Sigmoid colon (tissue), 4 donors: Measurements from ENCODE around the gene ADGB.

Source experiments
- CTCF ChIP-seq, 4 experiments: fragments of 450-650 bp in 3 of 4; fragments of 200-600 bp in 1 of 4; IDR thresholded peaks; one replicate each; pipeline ENCODE4 v1.5.1; 2016 to 2019; ENCODE audit warnings: antibody characterized with exemption in 4 of 4, mild to moderate bottlenecking in 3 of 4, moderate library complexity in 2 of 4
- POLR2A ChIP-seq, 2 donors: fragments of 450-650 bp; IDR thresholded peaks; one replicate each; pipeline ENCODE4 v1.6.1; 2016; ENCODE audit warnings: antibody characterized with exemption in 2 of 2, mild to moderate bottlenecking in 2 of 2, moderate library complexity in 2 of 2
- POLR2AphosphoS5 ChIP-seq, 4 donors: sonication (generic); formaldehyde crosslinking; IDR thresholded peaks; one replicate each; pipeline ENCODE4 v1.6.1; 2017; ENCODE audit warnings: antibody characterized with exemption in 4 of 4

DNA sequence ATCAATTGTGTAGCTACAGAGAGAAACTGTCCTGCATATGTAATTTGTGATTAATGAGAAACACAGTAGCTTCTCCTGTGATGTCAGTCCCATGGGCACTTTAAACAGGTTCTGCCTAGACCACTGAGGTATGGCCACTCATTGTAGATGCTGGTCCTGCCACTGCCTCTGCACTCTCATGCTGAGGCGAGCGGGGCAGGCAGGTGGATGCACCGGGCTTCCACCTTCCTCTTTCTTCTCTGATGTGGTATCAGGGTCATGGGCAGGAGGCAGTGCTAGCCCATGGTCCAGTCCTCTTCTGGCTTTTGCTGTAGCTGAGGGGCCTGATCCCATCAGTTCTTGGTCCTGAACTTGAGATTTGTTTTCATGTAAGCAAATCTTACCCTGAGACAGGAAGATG is 58.7 kb downstream of the ADGB start:
- TF ChIP-seq CTCF (IDR thresholded peaks at IDR 0.05), result no peak
- TF ChIP-seq POLR2A (IDR thresholded peaks at IDR 0.05), result no peak
- TF ChIP-seq POLR2AphosphoS5 (IDR thresholded peaks at IDR 0.05), result no peak
